Stomach (tissue), 9 donors: ENCODE results near the gene METTL6. TPM values are rescaled to one million over a fixed set of nuclear protein-coding genes. Genes with fewer than 3 reads are reported as not detected.

Experiments
- DNase-seq, 2 donors: peaks; one replicate each; pipeline versions ENCODE4 v3.0.0 to v3.0.0-alpha.2; 2013 to 2019
- H3K27ac ChIP-seq, 5 donors: fragments of 200-600 bp in 4 of 5; sonication (generic) in 4 of 5; one replicate each; pipeline ENCODE4 v1.5.1; 2013 to 2019; ENCODE audit warnings: mild to moderate bottlenecking in 1 of 5, moderate library complexity in 1 of 5
- H3K27me3 ChIP-seq, 3 donors: fragments of 200-600 bp; sonication (generic); one replicate each; pipeline ENCODE4 v1.5.1; 2017 to 2019; ENCODE audit warnings: mixed run types in 1 of 3
- H3K36me3 ChIP-seq, 4 donors: fragments of 200-600 bp; sonication (generic); 1 replicate in 3 of 4; 2 replicates in 1 of 4; pipeline ENCODE4 v1.5.1; 2016 to 2019
- H3K4me1 ChIP-seq, 4 donors: fragments of 200-600 bp; sonication (generic); one replicate each; pipeline ENCODE4 v1.5.1; 2016 to 2019
- H3K4me3 ChIP-seq, 4 donors: fragments of 200-600 bp; sonication (generic) in 3 of 4; one replicate each; pipeline ENCODE4 v1.5.1; 2016 to 2019; ENCODE audit warnings: mild to moderate bottlenecking in 1 of 4
- H3K9me3 ChIP-seq, 4 donors: fragments of 200-600 bp; sonication (generic); one replicate each; pipeline ENCODE4 v1.5.1; 2016 to 2019
- EP300 ChIP-seq: sonication (generic); formaldehyde crosslinking; IDR thresholded peaks from one replicate; pipeline ENCODE4 v1.6.1; 2017; ENCODE audit warnings: antibody characterized with exemption
- POLR2A ChIP-seq, 4 donors: fragments of 450-650 bp; IDR thresholded peaks; one replicate each; pipeline ENCODE4 v1.6.1; 2016; ENCODE audit warnings: antibody characterized with exemption in 4 of 4, control low read depth in 2 of 4, mild to moderate bottlenecking in 1 of 4, moderate library complexity in 1 of 4
- POLR2AphosphoS5 ChIP-seq, 3 donors: sonication (generic); formaldehyde crosslinking; IDR thresholded peaks; one replicate each; pipeline ENCODE4 v1.6.1; 2016; ENCODE audit warnings: antibody characterized with exemption in 3 of 3
- WGBS, 5 donors: extraction: QIAGEN DNeasy Blood & Tissue Kit in 3 of 5; methylation state at CpG; one replicate each; pipeline versions ENCODE4 v1.1.5 to v1.1.7; 2013 to 2018; 5-methylcytosine and 5-hydroxymethylcytosine counted together
- intact Hi-C: fragments of 100-400 bp; cut with DNase I; formaldehyde crosslinking; loops from one replicate; pipeline ENCODE4 v1.15.1; 2023; ENCODE audit warnings: low total_unique reads
- polyA plus RNA-seq, 3 donors: library from polyadenylated mRNA; stranded (reverse); fragments of 200-250 nt; gene quantifications; one replicate each; pipeline ENCODE4 v1.2.3, GENCODE V29; 2013
- total RNA-seq, 5 donors: library from RNA; depleted of rRNA; stranded (reverse); fragments of >200 nt; gene quantifications; one replicate each; pipeline versions ENCODE4 v1.1.0 to v1.2.3, GENCODE V29; 2014 to 2016
- TF ChIP-seq, protein P1 (sequence below), 7 experiments: fragments of 450-650 bp in 4 of 7; fragments of 200-600 bp in 3 of 7; sonication (generic) in 3 of 7; IDR thresholded peaks; one replicate each; pipeline ENCODE4 v1.5.1; 2016 to 2019; ENCODE audit warnings: antibody characterized with exemption in 7 of 7, control low read depth in 2 of 7, mild to moderate bottlenecking in 1 of 7
- donor health status: healthy with polysubstance abuse.
- donor health status: Bipolar disorder and iron deficiency.
- donor health status: healthy.

Gene METTL6
- total and polyA plus RNA-seq, 8 donors = 0.29 to 35.8 (median 6.9) TPM

GRCh38 chr3:15438983-15439382 is 11.6 kb upstream of the METTL6 start:
- Histone ChIP-seq H3K9me3 (no peaks in the 10 kb centered on the region), H3K27me3 (no peaks in the 10 kb centered on the region), H3K4me1 (peaks cover 0 to 11% (median 0%) of the 10 kb centered on the region in 4 donors), H3K4me3 (no peak overlapping the region), H3K36me3 (peaks cover 69 to 98% (median 96%) of the 10 kb centered on the region in 4 donors), H3K27ac (no peak overlapping the region)
- 88 to 93% (median 90%) methylated on average over 4 of the region's 4 CpGs for WGBS, 5 donors
- intact Hi-C loops = no loop called here
- DNase-seq = no peak
- TF ChIP-seq POLR2AphosphoS5 (IDR thresholded peaks at IDR 0.05) = no peak
- TF ChIP-seq, protein P1, sequence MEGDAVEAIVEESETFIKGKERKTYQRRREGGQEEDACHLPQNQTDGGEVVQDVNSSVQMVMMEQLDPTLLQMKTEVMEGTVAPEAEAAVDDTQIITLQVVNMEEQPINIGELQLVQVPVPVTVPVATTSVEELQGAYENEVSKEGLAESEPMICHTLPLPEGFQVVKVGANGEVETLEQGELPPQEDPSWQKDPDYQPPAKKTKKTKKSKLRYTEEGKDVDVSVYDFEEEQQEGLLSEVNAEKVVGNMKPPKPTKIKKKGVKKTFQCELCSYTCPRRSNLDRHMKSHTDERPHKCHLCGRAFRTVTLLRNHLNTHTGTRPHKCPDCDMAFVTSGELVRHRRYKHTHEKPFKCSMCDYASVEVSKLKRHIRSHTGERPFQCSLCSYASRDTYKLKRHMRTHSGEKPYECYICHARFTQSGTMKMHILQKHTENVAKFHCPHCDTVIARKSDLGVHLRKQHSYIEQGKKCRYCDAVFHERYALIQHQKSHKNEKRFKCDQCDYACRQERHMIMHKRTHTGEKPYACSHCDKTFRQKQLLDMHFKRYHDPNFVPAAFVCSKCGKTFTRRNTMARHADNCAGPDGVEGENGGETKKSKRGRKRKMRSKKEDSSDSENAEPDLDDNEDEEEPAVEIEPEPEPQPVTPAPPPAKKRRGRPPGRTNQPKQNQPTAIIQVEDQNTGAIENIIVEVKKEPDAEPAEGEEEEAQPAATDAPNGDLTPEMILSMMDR (IDR thresholded peaks at IDR 0.05) = no peak
- no peak for TF ChIP-seq POLR2A (IDR thresholded peaks at IDR 0.05)
- no peak for TF ChIP-seq EP300

- WGBS, 5 donors = 87 to 97% (median 96%) methylated on average over 6 of the region's 6 CpGs
- intact Hi-C loops = no loop called here
Observed at GRCh38 chr3:15436246-15436645, 8.9 kb upstream of the METTL6 start.

DNA sequence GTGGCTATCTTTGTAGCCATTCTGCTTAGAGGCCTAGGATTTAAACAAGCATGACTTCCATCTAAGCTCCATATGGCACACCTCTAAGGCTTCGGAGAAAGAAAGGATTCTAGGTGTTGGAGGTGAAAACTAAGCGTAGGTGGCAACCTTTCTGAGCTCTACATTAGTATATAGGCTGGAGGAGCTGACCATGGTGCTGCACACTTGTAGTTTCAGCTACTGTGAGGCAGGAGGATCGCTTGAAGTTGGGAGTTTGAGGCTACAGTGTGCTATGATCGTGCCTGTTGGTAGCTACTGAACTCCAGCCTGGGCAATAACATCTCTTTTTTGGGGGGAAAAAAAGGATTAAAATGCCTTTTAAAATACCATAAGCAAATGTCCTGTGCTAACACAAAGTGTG is 7.4 kb upstream of the METTL6 start:
- Histone ChIP-seq H3K4me3 (no peak overlapping the region), H3K36me3 (peaks cover 68 to 96% (median 95%) of the 10 kb centered on the region in 4 donors), H3K4me1 (peaks cover 0 to 31% (median 7%) of the 10 kb centered on the region in 4 donors), H3K27ac (no peak overlapping the region), H3K9me3 (no peaks in the 10 kb centered on the region), H3K27me3 (no peaks in the 10 kb centered on the region)
- DNase-seq = no peak
- no peak for TF ChIP-seq EP300
- no peak for TF ChIP-seq POLR2A (IDR thresholded peaks at IDR 0.05)
- no peak for TF ChIP-seq POLR2AphosphoS5 (IDR thresholded peaks at IDR 0.05)
- TF ChIP-seq, protein P1 (IDR thresholded peaks at IDR 0.05) = no peak
- 93 to 97% (median 94%) methylated on average over 4 of the region's 4 CpGs for WGBS, 5 donors
- intact Hi-C loops = no loop called here

More at GRCh38 chr3:15436246-15436645, 8.9 kb upstream of the METTL6 start:
- Histone ChIP-seq H3K4me3 (no peak overlapping the region), H3K9me3 (no peaks in the 10 kb centered on the region), H3K4me1 (peaks cover 0 to 16% (median 0%) of the 10 kb centered on the region in 4 donors), H3K27ac (no peak overlapping the region), H3K27me3 (no peaks in the 10 kb centered on the region), H3K36me3 (peaks cover 77 to 100% (median 99%) of the 10 kb centered on the region in 4 donors)
- no peak for DNase-seq
- TF ChIP-seq, protein P1 (IDR thresholded peaks at IDR 0.05) = no peak
- TF ChIP-seq EP300 = no peak
- no peak for TF ChIP-seq POLR2A (IDR thresholded peaks at IDR 0.05)
- TF ChIP-seq POLR2AphosphoS5 (IDR thresholded peaks at IDR 0.05) = no peak

GRCh38 chr3:15433531-15433930 is 6.2 kb upstream of the METTL6 start:
- Histone ChIP-seq H3K4me3 (no peak overlapping the region), H3K36me3 (peaks cover 56 to 84% (median 83%) of the 10 kb centered on the region in 4 donors), H3K27ac (no peak overlapping the region), H3K4me1 (peaks cover 0 to 35% (median 19%) of the 10 kb centered on the region in 4 donors), H3K27me3 (no peaks in the 10 kb centered on the region), H3K9me3 (no peaks in the 10 kb centered on the region)
- TF ChIP-seq EP300 (no peak), POLR2AphosphoS5 (IDR thresholded peaks at IDR 0.05) (no peak), POLR2A (IDR thresholded peaks at IDR 0.05) (no peak)
- TF ChIP-seq, protein P1 (IDR thresholded peaks at IDR 0.05) = no peak
- intact Hi-C loops = no loop called here
- DNase-seq = no peak
- WGBS, 5 donors = 92 to 100% (median 94%) methylated on average over 1 of the region's 1 CpG
